HG02981 (cell line): ENCODE data around the gene GOLGA8N.

Experiments used
- ATAC-seq: cut with Tn5 transposase; IDR thresholded peaks from one replicate; pipeline ENCODE4 v1.9.1; 2021; ENCODE audit warnings: mild to moderate bottlenecking, moderate library complexity; ENCODE audit not compliant: unreplicated experiment

Gene GOLGA8N

DNA sequence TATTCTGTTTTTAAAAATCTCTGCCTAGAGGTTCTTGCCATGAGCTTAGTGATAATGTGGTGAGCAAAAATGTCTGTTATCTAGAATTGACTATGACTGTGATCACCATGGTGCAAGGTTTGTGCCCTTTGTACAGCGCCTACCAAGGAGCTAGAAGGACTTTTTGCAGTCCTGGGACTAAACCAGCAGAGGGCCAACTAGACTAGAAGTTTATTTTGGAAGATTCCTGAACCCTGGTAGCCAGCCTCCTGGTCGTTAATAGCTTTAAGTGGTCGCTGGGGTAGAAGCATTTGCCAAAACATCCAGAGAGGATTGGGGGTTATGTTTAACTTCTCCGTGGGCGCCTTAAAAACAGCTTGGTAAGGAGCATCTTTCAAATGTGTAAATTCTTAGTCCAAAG lies 56.1 kb downstream of the GOLGA8N start:
- no peak for ATAC-seq

DNA sequence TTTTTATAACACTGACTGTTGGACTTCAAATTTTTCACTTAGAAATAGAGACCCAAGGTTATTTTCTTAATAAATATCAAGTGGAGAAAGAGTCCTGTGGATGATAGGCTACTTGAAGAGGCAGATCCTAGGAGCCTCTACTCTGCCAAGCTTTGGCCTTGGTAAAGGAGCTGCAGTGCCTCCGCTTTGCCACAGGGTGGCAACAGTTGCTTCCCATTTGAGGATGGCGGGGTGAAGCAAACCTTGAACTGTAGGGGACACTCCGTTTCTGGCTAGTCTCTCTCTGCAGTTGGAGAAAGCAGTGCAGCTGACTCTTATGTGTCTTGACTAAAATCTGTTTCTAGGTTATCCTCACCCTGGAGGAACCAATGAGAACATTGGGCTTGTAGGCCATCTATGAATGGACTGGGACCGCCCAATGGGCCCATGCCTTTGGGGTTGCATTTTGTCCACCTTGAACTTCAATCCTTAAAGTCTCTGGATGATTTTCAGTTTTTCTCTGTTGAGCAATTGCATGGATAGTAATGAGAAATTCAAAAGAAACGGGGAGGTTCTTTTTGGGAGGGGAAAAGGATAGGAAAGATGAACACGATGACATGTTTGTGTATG lies 58.1 kb downstream of the GOLGA8N start:
- peak; percentile 67 for ATAC-seq

DNA sequence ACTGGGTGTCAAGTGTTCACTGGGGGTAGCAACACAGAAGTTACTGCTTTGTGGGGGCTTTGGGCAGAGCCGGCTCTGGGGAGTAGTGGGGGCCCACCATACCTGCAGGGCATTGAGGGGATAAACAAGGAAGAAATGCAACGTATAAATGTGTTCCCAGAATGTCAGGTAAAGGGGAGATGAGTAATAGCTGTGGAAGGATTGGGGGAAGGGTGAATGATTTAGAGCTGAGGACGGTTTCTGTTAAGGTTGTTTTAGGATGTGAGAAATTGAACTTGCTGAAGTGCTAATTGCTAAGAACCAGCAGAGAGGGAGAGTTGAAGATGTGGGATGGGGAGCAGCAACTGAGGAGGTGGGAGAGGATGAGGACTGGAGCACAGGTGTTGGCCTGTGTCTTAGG lies 58.9 kb downstream of the GOLGA8N start:
- ATAC-seq: no peak

DNA sequence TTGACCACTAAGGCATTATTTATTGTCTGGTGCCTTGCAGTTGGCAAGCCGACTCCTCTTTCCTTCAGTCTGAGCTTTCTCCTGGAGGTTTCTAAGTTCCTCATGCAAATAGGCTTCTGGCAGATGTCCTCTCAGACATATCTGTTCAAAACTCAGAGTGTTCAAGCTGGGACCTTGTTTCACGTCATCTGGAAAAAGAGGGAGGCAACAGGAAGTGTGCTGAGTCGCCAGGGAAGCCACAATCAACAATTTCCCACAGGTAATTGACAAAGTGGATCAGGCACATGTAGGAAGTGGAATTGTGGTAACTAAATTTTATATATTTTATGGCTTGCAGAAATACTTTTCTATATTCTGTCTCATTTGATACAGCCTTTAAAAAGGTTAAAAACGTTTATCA lies 62.8 kb downstream of the GOLGA8N start:
- ATAC-seq: no peak

DNA sequence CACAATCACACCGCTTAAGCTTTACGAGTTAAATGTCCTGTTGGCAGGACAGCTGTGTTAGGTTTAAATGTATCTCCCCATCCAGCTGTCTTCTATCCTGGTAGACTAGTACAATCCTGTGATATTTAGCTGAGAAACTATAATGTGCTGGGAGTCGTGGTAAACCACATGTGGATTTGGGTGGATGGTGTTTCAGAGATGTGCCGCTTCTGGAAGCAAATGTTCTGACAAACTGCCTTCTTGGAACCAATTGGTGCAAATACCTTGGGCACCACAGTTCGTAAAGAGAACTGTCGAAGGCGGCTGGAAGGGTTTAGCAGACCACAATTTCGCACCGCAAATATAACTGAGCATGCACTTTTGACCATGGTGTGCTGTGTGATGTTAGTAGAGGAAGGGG lies 63.2 kb downstream of the GOLGA8N start:
- no peak for ATAC-seq
